ENCODE measurements around the gene RNASEH2B. TPM values are rescaled to one million over a fixed set of nuclear protein-coding genes. Genes with fewer than 3 reads are reported as not detected.

RNASEH2B gene
- total and polyA plus RNA-seq, 2 of the 13 experiments (the other 11 are each of a cell fraction or from before 2014, with no cell fraction given): 17.2 to 55.4 TPM

DNA sequence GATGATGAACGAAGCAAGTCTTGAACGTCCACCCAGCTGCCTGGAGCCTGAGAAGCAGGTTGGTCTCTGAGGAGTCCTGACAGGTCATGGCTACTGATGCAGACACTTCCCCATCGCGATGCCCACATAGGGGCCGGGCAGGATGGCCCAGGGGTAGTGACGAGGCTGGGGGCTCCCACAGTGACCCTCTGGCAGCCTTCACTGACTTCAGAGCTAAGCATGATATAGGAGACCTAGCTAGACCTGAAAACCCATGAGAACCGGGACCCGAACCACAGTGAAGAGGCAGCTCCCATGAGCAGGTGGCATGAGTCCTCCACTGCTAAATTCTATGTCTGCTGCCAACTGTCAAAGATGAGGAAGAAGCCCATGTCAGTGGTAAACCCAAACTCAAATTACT is 91.7 kb downstream of the RNASEH2B start (continued):
- TF ChIP-seq, protein P1, sequence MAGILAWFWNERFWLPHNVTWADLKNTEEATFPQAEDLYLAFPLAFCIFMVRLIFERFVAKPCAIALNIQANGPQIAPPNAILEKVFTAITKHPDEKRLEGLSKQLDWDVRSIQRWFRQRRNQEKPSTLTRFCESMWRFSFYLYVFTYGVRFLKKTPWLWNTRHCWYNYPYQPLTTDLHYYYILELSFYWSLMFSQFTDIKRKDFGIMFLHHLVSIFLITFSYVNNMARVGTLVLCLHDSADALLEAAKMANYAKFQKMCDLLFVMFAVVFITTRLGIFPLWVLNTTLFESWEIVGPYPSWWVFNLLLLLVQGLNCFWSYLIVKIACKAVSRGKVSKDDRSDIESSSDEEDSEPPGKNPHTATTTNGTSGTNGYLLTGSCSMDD (CRISPR knock-in tag; IDR thresholded peaks at IDR 0.05): no peak

DNA sequence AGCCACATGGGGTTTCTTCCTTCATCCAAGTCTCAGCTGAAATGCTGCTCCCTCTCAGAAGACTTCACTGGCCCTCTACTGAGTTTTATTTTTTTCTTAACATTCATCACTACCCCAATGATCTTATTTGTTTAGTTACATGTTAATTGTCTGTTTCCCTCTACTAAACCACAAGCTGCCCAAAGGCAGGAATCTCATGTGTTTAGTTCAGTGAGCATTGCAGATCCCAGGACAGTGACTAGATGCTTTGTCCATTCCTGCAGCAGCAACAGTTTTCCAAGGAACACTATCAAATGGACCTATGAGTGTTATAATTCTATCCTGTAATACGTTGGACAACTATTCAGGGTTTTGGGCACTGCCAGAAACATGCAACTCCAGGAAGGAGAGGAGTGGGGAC is 93.1 kb downstream of the RNASEH2B start:
- POLR2A ChIA-PET: no interaction called here
- CTCF ChIA-PET (ENCODE audit: low intra/inter-chr PET ratio, low total read pairs): no interaction called here
- FAIRE-seq (no peak), ATAC-seq (no peak), DNase-seq (ENCODE audit: low spot score) (no peak)
- Histone ChIP-seq H3K9me3 (ENCODE audit: low read length) (no peaks in the 10 kb centered on the region), H3K36me3 (replicated peaks in 1 of 2; ENCODE audit: control insufficient read depth in 1 of 2, insufficient read depth in 2 of 2, low read length in 2 of 2) (no peaks in the 10 kb centered on the region), H3K27me3 (ENCODE audit: control insufficient read depth in 1 of 2, insufficient read depth in 2 of 2, low read length in 2 of 2) (peaks cover 0 to 3% of the 10 kb centered on the region in 2 experiments; a peak in 1 of 5 replicates), H3K4me1 (ENCODE audit: insufficient read depth, low read length) (peaks cover 26% of the 10 kb centered on the region), H3K4me2 (ENCODE audit: low read depth, low read length) (no peak overlapping the region), H3K4me3 (replicated peaks in 1 of 3; ENCODE audit: insufficient read depth in 1 of 3, low read depth in 2 of 3, low read length in 3 of 3) (no peak overlapping the region), H3K27ac (ENCODE audit: extremely low read length, insufficient read depth, low read length) (no peak overlapping the region), H3K9ac (ENCODE audit: insufficient read depth, low read depth, low read length) (no peak overlapping the region), H2AFZ (ENCODE audit: low read length) (no peak overlapping the region), H4K20me1 (ENCODE audit: insufficient read depth, low read length) (no peaks in the 10 kb centered on the region), H3K79me2 (ENCODE audit: insufficient read depth, low read length) (no peaks in the 10 kb centered on the region)
- intact Hi-C loops (cut with micrococcal nuclease; ENCODE audit: unreplicated experiment): no loop called here
- in situ Hi-C loops (cut with HindIII; ENCODE audit: extremely low pct_ligation_motif_present, low pct_unique_long_range_greater_than_20kb): no loop called here
- 0% methylated on average over 1 of the region's 1 CpG for WGBS (ENCODE audit: low lambda C conversion rate)
- no TSS peak for BruUV-seq (replicated peaks)
- TF ChIP-seq, protein P2, sequence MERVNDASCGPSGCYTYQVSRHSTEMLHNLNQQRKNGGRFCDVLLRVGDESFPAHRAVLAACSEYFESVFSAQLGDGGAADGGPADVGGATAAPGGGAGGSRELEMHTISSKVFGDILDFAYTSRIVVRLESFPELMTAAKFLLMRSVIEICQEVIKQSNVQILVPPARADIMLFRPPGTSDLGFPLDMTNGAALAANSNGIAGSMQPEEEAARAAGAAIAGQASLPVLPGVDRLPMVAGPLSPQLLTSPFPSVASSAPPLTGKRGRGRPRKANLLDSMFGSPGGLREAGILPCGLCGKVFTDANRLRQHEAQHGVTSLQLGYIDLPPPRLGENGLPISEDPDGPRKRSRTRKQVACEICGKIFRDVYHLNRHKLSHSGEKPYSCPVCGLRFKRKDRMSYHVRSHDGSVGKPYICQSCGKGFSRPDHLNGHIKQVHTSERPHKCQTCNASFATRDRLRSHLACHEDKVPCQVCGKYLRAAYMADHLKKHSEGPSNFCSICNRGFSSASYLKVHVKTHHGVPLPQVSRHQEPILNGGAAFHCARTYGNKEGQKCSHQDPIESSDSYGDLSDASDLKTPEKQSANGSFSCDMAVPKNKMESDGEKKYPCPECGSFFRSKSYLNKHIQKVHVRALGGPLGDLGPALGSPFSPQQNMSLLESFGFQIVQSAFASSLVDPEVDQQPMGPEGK (CRISPR knock-in tag; IDR thresholded peaks at IDR 0.05): no peak
- TF ChIP-seq HHEX (CRISPR knock-in tag; IDR thresholded peaks at IDR 0.05) (no peak), ZNF143 (CRISPR knock-in tag; IDR thresholded peaks at IDR 0.05) (no peak), ZNF446 (CRISPR knock-in tag; IDR thresholded peaks at IDR 0.05) (no peak), ZNF652 (CRISPR knock-in tag; IDR thresholded peaks at IDR 0.05; ENCODE audit: borderline replicate concordance, low read depth) (no peak), ARHGAP35 (CRISPR knock-in tag; IDR thresholded peaks at IDR 0.05; ENCODE audit: borderline replicate concordance) (no peak), PHF21A (CRISPR knock-in tag; IDR thresholded peaks at IDR 0.05) (no peak), ZNF780A (CRISPR knock-in tag; IDR thresholded peaks at IDR 0.05) (no peak), SMAD1 (CRISPR knock-in tag; IDR thresholded peaks at IDR 0.05; ENCODE audit: borderline replicate concordance, low read depth) (no peak), KMT2B (CRISPR knock-in tag; IDR thresholded peaks at IDR 0.05) (no peak)
- TF ChIP-seq, protein P3, sequence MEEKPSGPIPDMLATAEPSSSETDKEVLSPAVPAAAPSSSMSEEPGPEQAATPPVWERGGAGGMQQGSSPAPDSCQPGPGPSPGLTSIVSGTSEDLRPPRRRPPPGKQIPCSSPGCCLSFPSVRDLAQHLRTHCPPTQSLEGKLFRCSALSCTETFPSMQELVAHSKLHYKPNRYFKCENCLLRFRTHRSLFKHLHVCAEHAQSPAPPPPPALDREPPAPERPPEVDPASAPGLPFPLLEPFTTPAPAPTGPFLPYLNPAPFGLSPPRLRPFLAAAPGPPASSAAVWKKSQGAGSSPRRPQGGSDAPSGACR (CRISPR knock-in tag; IDR thresholded peaks at IDR 0.05): no peak
- TF ChIP-seq, protein P4, sequence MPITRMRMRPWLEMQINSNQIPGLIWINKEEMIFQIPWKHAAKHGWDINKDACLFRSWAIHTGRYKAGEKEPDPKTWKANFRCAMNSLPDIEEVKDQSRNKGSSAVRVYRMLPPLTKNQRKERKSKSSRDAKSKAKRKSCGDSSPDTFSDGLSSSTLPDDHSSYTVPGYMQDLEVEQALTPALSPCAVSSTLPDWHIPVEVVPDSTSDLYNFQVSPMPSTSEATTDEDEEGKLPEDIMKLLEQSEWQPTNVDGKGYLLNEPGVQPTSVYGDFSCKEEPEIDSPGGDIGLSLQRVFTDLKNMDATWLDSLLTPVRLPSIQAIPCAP (CRISPR knock-in tag; IDR thresholded peaks at IDR 0.05; ENCODE audit: low read depth): no peak
- TF ChIP-seq, protein P5, sequence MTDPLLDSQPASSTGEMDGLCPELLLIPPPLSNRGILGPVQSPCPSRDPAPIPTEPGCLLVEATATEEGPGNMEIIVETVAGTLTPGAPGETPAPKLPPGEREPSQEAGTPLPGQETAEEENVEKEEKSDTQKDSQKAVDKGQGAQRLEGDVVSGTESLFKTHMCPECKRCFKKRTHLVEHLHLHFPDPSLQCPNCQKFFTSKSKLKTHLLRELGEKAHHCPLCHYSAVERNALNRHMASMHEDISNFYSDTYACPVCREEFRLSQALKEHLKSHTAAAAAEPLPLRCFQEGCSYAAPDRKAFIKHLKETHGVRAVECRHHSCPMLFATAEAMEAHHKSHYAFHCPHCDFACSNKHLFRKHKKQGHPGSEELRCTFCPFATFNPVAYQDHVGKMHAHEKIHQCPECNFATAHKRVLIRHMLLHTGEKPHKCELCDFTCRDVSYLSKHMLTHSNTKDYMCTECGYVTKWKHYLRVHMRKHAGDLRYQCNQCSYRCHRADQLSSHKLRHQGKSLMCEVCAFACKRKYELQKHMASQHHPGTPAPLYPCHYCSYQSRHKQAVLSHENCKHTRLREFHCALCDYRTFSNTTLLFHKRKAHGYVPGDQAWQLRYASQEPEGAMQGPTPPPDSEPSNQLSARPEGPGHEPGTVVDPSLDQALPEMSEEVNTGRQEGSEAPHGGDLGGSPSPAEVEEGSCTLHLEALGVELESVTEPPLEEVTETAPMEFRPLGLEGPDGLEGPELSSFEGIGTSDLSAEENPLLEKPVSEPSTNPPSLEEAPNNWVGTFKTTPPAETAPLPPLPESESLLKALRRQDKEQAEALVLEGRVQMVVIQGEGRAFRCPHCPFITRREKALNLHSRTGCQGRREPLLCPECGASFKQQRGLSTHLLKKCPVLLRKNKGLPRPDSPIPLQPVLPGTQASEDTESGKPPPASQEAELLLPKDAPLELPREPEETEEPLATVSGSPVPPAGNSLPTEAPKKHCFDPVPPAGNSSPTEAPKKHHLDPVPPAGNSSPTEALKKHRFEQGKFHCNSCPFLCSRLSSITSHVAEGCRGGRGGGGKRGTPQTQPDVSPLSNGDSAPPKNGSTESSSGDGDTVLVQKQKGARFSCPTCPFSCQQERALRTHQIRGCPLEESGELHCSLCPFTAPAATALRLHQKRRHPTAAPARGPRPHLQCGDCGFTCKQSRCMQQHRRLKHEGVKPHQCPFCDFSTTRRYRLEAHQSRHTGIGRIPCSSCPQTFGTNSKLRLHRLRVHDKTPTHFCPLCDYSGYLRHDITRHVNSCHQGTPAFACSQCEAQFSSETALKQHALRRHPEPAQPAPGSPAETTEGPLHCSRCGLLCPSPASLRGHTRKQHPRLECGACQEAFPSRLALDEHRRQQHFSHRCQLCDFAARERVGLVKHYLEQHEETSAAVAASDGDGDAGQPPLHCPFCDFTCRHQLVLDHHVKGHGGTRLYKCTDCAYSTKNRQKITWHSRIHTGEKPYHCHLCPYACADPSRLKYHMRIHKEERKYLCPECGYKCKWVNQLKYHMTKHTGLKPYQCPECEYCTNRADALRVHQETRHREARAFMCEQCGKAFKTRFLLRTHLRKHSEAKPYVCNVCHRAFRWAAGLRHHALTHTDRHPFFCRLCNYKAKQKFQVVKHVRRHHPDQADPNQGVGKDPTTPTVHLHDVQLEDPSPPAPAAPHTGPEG (CRISPR knock-in tag; IDR thresholded peaks at IDR 0.05): no peak
